ENCODE results near the gene NDUFV3. TPM values are rescaled to one million over a fixed set of nuclear protein-coding genes. Genes with fewer than 3 reads are reported as not detected.

The NDUFV3 gene
- total and polyA plus RNA-seq, 2 of the 13 experiments (the other 11 are each of a cell fraction or from before 2014, with no cell fraction given): 14.2 to 29.6 TPM

- TF ChIP-seq KLF16 (CRISPR knock-in tag; IDR thresholded peaks at IDR 0.05) (peak in 1 of 2 experiments; percentile 56; a peak in 1 of 4 replicates), ZBTB2 (CRISPR knock-in tag; IDR thresholded peaks at IDR 0.05; ENCODE audit: low read depth) (peak; percentile 84), HNRNPL (IDR thresholded peaks at IDR 0.05; ENCODE audit: low read depth, low read length) (0 out of 2 replicates have a peak, but pooled peaks have one; percentile 60), ZNF232 (CRISPR knock-in tag; IDR thresholded peaks at IDR 0.05; ENCODE audit: borderline replicate concordance) (no peak; the same call in 1 of the 2 replicates), HDAC6 (IDR thresholded peaks at IDR 0.05; ENCODE audit: low read depth, low read length) (no peak), SP1 (IDR thresholded peaks at IDR 0.05) (no peak), SP1 (CRISPR knock-in tag; IDR thresholded peaks at IDR 0.05) (peak; percentile 71; the same call in 1 of the 2 replicates), ZNF878 (CRISPR knock-in tag; IDR thresholded peaks at IDR 0.05) (no peak), ZNF446 (CRISPR knock-in tag; IDR thresholded peaks at IDR 0.05) (peak; percentile 71; the same call in 1 of the 2 replicates), ZNF253 (CRISPR knock-in tag; IDR thresholded peaks at IDR 0.05; ENCODE audit: borderline replicate concordance) (no peak), ZNF776 (CRISPR knock-in tag; IDR thresholded peaks at IDR 0.05) (no peak; the same call in 1 of the 2 replicates), ZNF782 (CRISPR knock-in tag; IDR thresholded peaks at IDR 0.05; ENCODE audit: borderline replicate concordance) (peak; percentile 89), ZNF18 (CRISPR knock-in tag; IDR thresholded peaks at IDR 0.05; ENCODE audit: insufficient replicate concordance) (peak; percentile 62), CBX2 (IDR thresholded peaks at IDR 0.05; ENCODE audit: low read depth, low read length) (no peak), CBX2 (CRISPR knock-in tag; IDR thresholded peaks at IDR 0.05; ENCODE audit: low read depth) (no peak), MAFK (conservative IDR thresholded peaks at IDR 0.05 in 1 of 2, IDR thresholded peaks at IDR 0.05 in 1 of 2; ENCODE audit: low read length in 2 of 2) (no peak), HNF4G (IDR thresholded peaks at IDR 0.05; ENCODE audit: borderline replicate concordance, low read depth, low read length) (no peak), HNF4G (CRISPR knock-in tag; IDR thresholded peaks at IDR 0.05; ENCODE audit: borderline replicate concordance, low read depth) (no peak; the same call in none of the 2 replicates), ZFP37 (CRISPR knock-in tag; IDR thresholded peaks at IDR 0.05; ENCODE audit: borderline replicate concordance) (peak; percentile 77; the same call in 1 of the 2 replicates), SIN3B (IDR thresholded peaks at IDR 0.05; ENCODE audit: low read length) (peak; percentile 79; the same call in 1 of the 2 replicates), KAT8 (CRISPR knock-in tag; IDR thresholded peaks at IDR 0.05) (peak; percentile 97), WIZ (CRISPR knock-in tag; IDR thresholded peaks at IDR 0.05) (no peak; the same call in 1 of the 2 replicates)
- TF ChIP-seq, protein P1, sequence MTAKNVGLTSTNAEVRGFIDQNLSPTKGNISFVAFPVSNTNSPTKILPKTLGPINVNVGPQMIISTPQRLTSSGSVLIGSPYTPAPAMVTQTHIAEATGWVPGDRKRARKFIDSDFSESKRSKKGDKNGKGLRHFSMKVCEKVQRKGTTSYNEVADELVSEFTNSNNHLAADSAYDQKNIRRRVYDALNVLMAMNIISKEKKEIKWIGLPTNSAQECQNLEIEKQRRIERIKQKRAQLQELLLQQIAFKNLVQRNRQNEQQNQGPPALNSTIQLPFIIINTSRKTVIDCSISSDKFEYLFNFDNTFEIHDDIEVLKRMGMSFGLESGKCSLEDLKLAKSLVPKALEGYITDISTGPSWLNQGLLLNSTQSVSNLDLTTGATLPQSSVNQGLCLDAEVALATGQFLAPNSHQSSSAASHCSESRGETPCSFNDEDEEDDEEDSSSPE (CRISPR knock-in tag; IDR thresholded peaks at IDR 0.05): peak; percentile 52
- TF ChIP-seq, protein P2, sequence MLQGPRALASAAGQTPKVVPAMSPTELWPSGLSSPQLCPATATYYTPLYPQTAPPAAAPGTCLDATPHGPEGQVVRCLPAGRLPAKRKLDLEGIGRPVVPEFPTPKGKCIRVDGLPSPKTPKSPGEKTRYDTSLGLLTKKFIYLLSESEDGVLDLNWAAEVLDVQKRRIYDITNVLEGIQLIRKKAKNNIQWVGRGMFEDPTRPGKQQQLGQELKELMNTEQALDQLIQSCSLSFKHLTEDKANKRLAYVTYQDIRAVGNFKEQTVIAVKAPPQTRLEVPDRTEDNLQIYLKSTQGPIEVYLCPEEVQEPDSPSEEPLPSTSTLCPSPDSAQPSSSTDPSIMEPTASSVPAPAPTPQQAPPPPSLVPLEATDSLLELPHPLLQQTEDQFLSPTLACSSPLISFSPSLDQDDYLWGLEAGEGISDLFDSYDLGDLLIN (CRISPR knock-in tag; IDR thresholded peaks at IDR 0.05; ENCODE audit: borderline replicate concordance): no peak
Measured at GRCh38 chr21:42878993-42879787, 13.9 kb upstream of the NDUFV3 start, which contains the start of gene WDR4 (continued).
